SK-N-DZ (cell line): ENCODE data around the gene SPNS1.

Source experiments
- DNase-seq: peaks from one replicate; pipeline ENCODE4 v3.0.0-alpha.2; 2015; ENCODE audit warnings: low spot score

Gene SPNS1

DNA sequence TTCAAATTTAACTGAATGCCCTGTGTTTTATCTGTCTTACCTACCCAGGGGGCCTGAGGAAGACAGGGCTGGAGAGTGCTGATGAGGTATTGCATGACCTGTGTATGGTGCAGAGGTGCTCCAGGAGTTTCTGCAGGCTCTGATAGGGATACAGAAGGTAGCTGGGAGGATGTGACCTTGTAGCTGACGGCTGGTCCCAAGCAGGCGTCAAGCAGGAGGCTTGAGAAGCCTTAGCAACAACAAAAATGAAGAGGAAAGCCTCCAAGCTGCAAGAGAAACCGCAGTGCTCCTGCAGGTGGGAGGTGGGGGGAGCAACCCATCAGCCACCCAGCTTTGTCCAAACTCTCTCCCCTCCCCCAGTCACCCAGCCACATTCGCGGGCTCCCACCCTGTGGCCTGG is 50.6 kb downstream of the SPNS1 start:
- DNase-seq, result no peak

DNA sequence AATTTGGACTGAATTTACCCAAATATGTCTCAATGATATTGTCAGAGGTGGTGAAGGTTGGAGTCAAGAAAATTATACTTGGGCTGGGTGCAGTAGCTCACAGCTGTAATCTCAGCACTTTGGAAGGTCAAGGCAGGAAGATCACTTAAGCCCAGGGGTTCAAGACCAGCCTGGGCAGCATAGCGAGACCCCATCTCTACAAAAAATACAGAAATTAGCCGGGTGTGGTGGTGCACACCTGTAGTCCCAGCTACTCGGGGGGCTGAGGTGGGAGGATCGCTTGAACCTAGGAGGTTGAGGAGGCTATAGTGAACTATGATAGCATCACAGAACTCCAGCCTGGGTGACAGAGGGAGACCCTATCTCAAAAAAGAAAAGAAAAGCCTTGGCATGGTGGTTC is 51.2 kb downstream of the SPNS1 start:
- no peak for DNase-seq

DNA sequence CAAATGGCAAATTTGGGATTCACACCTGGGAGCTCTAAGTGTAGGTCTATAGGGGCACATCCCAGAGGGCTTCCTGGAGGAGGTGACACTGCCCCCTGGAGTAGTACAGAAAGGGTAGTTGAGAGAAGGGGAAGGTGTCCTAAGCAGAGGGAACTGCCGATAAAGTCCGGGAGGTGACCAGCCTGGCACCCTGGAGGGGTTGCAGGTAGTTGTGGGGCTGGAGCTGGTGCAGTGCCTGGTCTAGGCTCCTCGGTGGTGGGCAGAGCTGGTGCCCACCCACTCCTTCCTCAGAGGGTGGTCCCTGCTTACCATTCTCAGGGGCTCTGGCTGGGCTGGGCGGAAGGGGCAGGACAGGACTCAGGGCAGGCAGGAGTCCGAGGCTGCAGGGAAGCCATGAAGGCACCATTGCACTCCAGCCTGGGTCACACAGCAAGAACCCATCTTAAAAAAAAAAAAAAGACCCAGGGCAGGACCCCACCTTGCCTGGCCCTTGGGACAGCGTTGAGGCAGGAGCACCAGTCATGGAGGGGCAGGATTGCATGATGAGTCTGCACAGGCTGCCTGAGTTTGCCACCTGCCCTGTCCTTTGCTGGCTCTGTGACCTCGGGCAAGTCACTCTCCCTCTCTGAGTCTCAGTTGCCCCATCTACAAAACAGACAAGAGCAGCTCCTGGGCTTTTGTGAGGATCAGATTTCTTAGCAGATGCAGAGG is 54.0 kb downstream of the SPNS1 start:
- DNase-seq, result no peak

DNA sequence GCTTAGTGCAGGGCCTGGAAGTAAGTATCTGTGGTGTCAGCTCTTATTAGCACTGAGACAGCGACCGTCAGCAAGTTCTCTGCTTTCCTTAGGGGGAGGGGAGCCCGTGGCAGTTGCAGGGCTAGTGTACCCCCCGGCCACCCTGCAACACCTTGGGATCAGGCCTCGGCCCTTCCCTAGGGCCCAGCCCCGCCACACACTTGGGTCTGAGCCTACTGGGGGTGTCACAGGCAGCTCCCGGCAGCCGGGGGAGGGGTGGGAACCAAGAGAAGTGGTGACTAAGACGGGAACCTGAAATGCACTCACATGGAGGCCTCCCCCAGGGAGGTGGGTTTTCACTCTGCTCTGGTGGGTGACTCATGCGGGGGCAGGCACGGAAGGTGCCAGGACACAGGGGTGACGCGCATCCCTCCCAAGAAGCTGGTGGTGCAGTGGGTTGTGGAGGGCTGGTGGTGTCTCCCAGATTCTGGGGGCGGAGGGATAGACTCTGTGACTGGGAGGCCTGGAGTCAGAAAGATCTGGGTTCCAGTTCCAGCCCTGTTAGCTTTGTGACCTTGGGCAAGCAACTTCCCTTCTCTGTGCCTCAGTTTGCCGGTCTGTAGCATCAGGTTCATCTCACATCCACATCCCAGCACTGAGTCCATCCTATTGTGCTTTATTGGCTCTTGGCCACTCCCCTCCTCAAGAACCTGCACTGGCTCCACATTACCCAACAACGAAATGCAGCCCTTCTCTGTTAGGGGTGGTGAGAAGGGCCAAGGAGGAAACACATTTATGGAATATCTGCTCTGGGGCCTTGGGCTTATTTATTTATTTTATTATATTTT is 54.8 kb downstream of the SPNS1 start:
- DNase-seq, result peak; percentile 35

DNA sequence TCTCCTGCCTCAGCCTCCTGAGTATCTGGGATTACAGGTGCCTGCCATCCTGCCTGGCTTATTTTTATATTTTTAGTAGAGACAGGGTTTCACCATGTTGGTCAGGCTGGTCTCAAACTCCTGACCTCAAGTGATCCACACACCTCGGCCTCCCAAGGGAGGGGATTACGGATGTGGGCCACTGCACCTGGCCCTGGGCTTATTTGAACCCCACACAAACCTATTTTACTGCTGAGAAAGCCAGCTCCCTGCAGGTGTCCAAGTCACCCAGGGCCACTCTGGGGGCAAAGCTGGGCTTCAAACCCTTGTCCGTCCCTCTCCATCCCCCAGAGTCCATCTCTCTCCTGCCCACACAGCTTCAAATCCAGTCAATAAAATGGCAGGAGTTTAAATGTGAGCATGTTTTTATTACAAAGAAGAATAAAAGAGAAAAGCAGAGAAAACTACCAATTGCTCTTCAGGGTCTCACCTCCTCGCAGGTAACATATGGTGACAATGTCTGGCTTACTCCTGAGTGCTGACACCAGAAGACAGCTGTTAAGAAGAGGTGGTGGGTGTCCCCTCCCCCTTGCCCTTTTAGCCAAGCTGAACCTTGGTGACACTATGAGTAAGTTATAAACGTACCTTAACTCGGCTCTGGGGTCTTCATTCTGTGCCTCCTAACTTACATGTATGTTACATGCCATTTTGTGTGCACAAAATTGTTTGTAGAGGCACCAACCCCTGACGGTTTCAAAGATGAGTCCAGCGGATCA is 55.7 kb downstream of the SPNS1 start:
- DNase-seq, result no peak
